ENCODE measurements around the gene HSPB2.
"Not testable (repeated sequence)": the region's sequence is repeated elsewhere in the genome, so short reads cannot be mapped to it uniquely, and the experiment has no call there.

The HSPB2 gene

GRCh38 chr11:111916768-111917167, 4.2 kb downstream of the HSPB2 start:
- DNase-seq, result no peak

DNA sequence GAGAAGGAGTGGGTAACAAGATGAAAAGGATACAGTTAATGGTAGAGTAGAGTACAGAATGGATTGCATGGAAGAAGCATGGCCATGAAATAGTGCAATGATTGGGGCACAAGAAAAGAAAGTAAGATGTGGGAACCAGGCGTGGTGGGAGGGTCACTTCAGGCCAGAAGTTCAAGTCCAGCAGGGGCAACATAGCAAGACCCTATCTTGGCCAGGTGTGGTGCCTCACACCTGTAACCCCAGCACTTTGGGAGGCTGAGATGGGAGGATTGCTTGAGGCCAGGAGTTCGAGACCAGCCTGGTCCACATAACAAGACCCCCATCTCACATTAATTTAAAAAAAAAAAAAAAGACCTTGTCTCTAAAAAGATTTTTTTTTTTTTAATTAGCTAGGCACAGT, 4.8 kb downstream of the HSPB2 start:
- no peak for DNase-seq

- no peak for DNase-seq
These were observed 5.3 kb downstream of the HSPB2 start for GRCh38 chr11:111917788-111918187.

DNA sequence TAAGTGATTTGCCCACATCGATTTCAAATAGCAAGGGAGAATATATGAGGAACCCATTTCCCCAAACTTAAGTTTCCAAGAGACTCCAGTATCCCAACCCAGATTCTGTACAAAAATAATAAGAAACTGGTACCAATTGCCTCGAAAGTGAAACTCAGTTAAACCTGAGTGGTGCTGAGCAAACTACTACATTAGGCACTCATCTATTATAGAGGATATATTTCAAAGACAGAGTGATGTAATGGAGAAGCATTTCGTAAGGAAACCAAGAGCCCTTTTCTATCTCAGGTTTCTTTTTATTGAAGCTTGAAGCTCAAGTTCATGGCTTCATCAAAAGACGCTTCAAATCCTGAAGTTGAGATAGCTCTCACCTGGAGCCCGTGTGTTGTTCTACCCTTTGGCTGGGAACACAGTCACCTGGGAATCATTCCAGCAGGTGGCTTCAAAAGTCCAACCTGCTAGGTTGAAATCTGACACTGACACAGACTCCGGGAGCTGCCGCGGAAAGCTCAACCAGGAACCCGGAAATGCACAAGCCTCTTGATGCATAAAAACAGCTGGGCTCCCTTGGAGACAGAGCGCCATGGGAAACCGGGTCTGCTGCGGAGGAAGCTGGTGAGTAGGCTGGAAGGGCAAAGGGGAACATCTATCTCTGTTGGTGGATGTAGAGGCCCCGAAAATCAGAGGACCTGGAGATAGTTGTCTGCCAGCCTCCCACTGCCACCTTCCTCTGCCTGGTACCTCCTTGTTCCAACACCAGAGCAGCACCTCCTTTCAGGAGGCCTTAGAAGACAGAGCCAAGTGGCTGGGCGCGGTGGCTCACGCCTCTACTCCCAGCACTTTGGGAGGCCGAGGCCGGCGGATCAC, 6.1 kb downstream of the HSPB2 start, which contains the start of gene C11orf52:
Gene C11orf52, plus strand, starts transcription at position 524 of the 867 bp plus-strand sequence. Its CDS starts 60 bp downstream, at position 584.
- peak; percentile 95 for DNase-seq

GRCh38 chr11:111920908-111921307, 8.4 kb downstream of the HSPB2 start:
- no peak for DNase-seq

GRCh38 chr11:111921541-111922230, 9.2 kb downstream of the HSPB2 start:
- no peak for DNase-seq

DNA sequence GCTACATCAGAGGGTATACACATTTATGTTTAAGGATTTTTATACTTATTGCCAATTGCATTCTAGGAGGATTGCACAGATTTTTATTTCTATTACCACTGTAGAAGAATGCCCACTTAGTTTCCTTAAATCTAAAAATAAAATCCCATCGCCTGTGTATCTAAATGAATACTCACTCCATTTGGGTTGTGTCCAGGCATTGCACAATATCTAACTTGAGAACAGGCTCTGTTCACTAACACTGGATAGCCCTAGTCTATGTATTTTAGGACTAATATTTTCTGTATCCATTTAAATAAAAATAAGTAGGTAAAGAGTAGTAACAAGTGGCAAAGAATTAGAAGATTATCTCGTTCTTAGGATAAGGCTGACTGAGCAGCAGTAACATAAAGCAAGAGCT, 10.3 kb downstream of the HSPB2 start:
- no peak for DNase-seq

- no peak for DNase-seq
These were observed 10.8 kb downstream of the HSPB2 start for GRCh38 chr11:111923351-111923788.

- no peak for DNase-seq
These were observed 11.4 kb downstream of the HSPB2 start for GRCh38 chr11:111923951-111924350.

GRCh38 chr11:111925953-111926352, 13.4 kb downstream of the HSPB2 start:
- no peak for DNase-seq

- DNase-seq, result peak; percentile 94
These were observed 14.2 kb downstream of the HSPB2 start for GRCh38 chr11:111926505-111927391.

DNA sequence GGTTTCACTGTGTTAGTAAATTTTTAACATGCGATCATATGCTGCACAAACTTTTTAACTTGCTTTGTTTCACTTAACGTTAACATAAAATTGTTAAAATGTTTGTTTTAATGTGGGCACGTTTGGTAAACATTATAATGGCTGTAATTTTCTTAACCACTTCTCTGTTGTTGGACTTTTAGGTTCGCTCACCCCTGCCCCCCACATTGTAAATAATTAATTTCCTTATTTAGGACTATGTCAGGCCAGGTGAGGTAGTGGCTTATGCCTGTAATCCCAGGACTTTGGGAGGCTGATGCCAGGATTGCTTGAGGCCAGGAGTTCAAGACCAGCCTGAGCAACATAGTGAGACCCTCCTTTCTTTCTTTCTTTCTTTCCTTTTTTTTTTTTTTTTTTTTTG, 17.9 kb downstream of the HSPB2 start:
- DNase-seq, result no peak

DNA sequence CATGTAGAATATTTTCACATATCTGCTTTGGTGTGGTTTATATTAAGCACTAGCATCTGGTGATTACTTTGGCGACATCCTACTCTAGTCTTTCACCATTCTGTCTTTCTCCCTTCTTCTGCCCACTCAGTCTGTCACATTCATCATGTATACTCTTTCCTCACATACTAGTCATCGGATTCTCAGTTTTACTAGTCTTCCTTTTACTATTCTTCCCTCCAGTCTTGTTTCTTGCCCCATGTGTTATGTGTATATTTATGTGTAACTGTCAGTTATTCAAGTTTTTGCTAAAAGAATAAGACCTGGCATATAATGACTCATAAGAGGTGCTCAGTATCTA, 20.0 kb downstream of the HSPB2 start:
- no peak for DNase-seq

DNA sequence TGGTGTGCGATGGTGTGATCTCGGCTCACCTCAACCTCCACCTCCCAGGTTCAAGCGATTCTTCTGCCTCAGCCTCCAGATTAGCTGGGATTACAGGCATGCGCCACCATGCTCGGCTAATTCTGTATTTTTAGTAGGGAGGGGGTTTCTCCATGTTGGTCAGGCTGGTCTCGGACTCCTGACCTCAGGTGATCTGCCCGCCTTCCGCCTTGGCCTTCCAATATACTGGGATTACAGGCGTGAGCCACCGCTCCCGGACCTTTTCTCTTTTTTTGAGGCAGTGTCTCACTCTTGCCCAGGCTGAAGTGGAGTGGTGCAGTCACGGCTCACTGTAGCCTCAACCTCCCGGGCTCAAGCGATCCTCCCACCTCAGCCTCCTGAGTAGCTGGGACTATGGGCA, 20.6 kb downstream of the HSPB2 start:
- not testable (repeated sequence) for DNase-seq

DNA sequence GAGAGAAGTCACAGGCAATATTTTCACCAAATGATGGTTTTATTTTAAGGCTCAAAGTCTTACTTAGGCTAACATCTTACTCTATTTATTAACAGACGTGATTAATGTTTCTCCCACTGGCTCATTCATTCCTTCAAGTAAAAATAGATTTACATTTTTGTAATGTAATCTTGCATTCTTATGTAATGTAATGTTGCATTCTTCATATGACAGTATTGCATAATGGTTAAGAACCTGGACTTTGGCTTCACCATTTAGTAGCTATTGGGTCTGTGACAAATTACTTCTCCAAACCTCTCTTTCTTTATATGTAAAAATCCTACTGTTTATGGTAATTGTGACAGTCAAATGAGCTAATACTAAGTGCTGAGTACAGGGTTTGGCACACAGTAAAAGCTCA, 21.3 kb downstream of the HSPB2 start:
- no peak for DNase-seq

DNA sequence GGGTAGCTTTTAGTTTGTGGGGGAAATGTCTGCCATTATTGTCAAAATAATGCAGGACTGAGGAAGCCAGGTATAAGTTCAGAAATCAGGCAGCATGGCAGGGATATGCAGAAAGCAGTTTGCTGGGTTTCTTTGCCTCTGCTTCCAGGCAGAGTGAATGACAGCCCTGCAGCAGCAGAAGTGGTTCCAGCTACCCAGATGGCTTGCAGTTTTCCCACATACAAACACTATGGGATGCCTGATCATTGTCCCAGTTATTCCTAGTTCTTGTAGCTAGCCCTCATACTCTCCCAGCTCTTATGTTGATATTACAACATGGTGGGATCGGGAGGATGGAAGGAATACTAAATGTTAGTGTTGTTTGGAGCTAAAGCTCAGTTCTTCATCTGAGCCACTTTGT, 21.8 kb downstream of the HSPB2 start:
- DNase-seq, result no peak

DNA sequence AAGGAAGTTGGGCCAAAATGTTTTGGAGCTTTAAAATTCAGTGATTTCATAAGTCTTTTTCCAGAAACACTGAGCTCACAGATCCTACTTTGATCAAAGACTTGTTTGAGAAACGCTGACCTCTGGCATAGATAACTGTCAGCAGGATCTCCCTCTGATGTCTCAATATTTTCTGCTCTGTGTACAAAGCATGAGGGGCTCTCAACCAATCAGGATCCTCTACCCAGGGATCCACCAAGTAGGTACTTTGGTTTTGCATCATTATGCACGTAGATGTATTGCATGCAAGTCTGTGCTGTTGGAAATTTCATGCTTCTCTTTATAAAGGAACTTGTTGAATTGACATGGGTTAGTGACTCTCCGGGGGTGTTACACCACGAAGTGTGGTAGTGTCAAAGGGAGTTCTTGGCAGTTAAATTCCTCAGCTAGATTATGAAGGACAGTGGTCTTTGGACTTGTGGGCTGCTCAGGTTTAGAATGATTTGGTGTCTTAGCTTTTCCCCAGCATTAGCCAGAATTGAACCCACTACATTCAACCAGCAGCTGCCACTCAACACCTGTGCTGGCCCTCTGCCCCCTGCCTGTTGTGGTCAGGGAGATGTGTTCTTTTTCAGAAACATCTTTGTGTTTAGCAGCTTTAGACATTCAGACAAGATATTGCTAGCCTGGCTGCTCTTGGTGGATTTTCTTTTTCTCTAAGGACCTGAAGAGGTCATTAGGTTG, 22.9 kb downstream of the HSPB2 start:
- no peak for DNase-seq

- no peak for DNase-seq
These were observed 23.6 kb downstream of the HSPB2 start for GRCh38 chr11:111936040-111936540.

DNA sequence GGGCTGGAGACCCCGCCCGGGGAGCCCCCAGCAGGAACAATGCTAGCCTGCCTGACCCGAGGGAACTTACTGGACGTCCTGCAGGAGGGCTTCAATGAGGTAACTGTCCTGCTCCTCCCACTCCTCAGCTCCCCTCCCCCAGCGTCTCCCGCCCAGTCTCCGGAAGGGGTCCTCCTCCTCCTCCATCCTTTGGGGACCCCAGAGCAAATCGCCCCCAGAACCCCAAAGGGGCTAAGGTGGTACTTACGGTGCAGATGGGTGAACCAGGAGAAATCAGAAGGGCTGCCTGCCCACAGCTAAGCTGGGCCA, 24.9 kb downstream of the HSPB2 start:
- DNase-seq, result no peak

- no peak for DNase-seq
These were observed 25.3 kb downstream of the HSPB2 start for GRCh38 chr11:111937844-111938243.

DNA sequence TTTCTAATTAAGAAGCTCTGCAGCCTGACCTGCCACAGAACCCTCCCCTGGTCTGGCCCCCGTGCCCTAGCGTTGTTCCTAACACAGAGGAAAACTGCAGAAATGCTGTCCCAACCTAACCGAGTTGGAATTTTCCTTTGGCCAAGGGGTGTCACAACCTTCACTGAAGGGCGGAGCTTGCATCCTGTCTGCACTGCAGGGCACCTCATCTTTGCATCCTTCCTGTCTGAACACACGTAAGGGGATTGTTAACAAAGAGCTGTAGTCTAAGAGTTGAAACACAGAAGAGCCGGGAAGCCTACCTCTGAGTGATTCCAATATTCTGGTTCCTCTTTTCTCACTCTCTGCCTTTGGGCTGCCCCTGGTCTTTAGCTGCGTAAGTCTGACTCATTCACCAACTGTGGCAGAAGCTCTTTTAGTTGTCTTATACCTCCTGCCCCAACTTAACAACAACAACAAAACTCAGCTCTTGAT, 26.2 kb downstream of the HSPB2 start:
- DNase-seq, result no peak

DNA sequence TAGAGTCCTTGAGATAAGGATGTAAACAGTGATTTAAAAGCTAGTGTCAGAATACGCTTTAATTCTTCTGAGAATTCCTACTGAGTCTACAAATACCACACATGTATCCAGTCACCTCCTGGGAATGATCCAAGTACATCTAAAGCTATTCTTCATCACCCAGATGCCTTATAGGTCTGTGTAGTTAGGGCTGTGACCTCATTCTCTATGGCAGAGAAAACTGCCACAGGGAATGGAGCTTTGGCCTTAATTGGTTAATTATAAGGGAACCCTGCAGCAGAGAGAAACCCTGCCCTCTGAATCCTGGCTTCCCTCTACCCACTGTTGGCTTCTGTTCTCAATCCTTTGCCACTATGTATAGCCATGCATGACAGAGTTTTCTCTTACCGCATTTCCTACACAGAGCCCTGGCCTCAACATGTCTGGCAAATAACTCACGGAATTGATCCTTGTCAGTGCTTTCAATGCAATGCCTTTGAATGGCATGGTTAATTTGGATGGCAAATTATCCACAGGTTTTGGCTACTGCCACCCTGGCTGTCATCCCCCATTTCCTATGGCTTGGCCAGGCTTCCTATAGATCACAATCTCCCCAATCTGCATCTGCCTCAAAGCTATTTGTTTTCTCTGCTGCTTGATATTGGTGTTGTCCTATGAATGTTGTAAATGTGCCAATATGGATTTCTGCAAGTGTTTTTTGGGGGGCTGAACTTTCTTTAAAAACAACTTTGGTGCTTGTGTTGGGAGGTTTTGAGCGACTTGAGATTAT, 27.5 kb downstream of the HSPB2 start:
- no peak for DNase-seq

Measured in NCI-H510A (cell line).